Muscle layer of duodenum (tissue), 2 donors: Measurements from ENCODE around the gene WDSUB1.

Experiments used
- H3K27ac ChIP-seq: one replicate; pipeline ENCODE4 v1.7.0; 2013; ENCODE audit warnings: mild to moderate bottlenecking, low read length
- H3K27me3 ChIP-seq: one replicate; pipeline ENCODE4 v1.7.0; 2013; ENCODE audit warnings: low read depth, mild to moderate bottlenecking, control low read depth, low read length
- H3K36me3 ChIP-seq, 2 donors: one replicate each; pipeline ENCODE4 v1.7.0; 2013; ENCODE audit warnings: low read length in 2 of 2, control low read depth in 1 of 2, mild to moderate bottlenecking in 1 of 2; ENCODE audit not compliant: insufficient read depth in 2 of 2, control insufficient read depth in 1 of 2
- H3K4me1 ChIP-seq, 2 donors: one replicate each; pipeline ENCODE4 v1.7.0; 2013; ENCODE audit warnings: low read length in 2 of 2, mild to moderate bottlenecking in 2 of 2, control low read depth in 1 of 2, moderate library complexity in 1 of 2; ENCODE audit not compliant: insufficient read depth in 2 of 2, control insufficient read depth in 1 of 2
- H3K4me3 ChIP-seq, 2 donors: one replicate each; pipeline ENCODE4 v1.7.0; 2013; ENCODE audit warnings: low read length in 2 of 2, low read depth in 1 of 2, mild to moderate bottlenecking in 1 of 2
- H3K9me3 ChIP-seq, 2 donors: one replicate each; pipeline ENCODE4 v1.7.0; 2013; ENCODE audit warnings: low read length in 2 of 2, control low read depth in 1 of 2, mild to moderate bottlenecking in 1 of 2; ENCODE audit not compliant: control insufficient read depth in 1 of 2
- donor health status: healthy.

WDSUB1 gene

DNA sequence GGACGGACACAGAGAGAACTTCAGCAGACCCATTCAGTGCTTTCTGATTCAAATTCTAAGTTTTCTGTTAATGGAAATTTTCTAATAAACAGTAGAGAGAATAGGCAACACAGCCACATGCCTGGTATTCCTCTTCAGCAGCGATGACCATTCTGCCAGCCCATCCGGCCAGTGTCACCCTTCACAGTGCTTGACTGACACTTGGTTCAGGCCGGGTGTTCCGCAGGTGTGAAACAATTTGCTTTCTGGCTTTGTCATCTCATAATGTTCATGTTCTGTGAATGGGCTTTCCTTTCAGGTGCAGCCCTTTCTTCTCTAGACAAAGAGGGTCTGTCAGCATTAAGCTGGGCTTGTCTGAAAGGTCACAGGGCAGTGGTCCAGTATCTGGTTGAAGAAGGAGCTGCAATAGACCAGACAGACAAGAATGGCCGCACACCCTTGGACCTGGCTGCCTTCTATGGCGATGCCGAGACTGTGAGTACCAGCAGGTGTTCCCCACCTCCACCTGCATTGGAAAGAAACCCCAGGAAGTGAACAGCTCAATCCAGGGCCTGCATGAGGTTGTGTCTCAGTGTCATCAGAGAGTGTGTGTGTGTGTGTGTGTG lies 67.0 kb downstream of the WDSUB1 start:
- Histone ChIP-seq H3K36me3 (peaks cover 36 to 47% of the 10 kb centered on the region in 2 donors), H3K4me3 (no peak overlapping the region), H3K9me3 (no peaks in the 10 kb centered on the region), H3K4me1 (no peaks in the 10 kb centered on the region), H3K27me3 (no peaks in the 10 kb centered on the region), H3K27ac (no peak overlapping the region)

DNA sequence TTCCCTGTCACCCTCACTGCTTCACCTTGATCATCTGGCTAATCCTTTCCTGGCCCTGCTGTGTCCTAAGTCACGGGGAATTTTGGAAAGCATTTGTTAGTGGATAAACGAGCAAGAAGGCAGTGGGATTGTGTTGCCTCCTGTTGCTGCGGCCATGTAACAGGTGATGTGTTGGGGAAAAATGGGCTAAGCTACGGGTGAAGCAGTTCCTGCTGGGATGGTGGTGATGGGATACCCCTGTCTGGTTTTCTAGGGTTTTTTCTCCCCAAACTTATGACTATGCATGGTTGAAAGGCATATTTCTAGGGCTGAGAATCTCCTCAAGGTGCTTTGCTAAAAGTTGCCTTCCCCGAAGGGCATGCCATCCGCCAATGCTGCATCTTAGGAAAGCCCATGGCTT lies 68.1 kb downstream of the WDSUB1 start:
- no peaks in the 10 kb centered on the region for H3K27me3 ChIP-seq
- H3K4me3 ChIP-seq = no peak overlapping the region
- H3K9me3 ChIP-seq = no peaks in the 10 kb centered on the region
- H3K27ac ChIP-seq = no peak overlapping the region
- no peaks in the 10 kb centered on the region for H3K4me1 ChIP-seq
- H3K36me3 ChIP-seq = peaks cover 32 to 38% of the 10 kb centered on the region in 2 donors

DNA sequence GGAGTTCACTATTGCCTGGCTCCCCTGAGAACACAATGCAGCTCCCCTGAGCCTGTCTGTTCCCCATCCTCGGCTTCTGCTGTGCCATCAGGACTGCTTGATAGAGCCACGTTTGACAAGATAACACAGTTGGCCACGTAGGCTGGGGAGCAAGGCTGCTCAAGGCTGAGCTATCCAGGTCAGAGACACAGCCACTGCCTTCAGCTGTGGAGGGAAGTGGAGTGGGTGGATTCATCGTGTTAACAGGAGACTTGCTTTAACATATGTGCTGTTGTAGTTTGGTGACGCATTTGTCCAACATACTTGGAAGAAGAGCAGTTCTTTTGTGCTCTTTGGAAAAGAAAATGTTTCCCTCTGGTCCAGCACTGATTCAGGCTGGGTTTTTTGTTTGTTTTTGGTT lies 68.8 kb downstream of the WDSUB1 start:
- Histone ChIP-seq H3K4me1 (no peaks in the 10 kb centered on the region), H3K36me3 (peaks cover 34 to 38% of the 10 kb centered on the region in 2 donors), H3K9me3 (no peaks in the 10 kb centered on the region), H3K27me3 (no peaks in the 10 kb centered on the region), H3K4me3 (no peak overlapping the region), H3K27ac (no peak overlapping the region)

DNA sequence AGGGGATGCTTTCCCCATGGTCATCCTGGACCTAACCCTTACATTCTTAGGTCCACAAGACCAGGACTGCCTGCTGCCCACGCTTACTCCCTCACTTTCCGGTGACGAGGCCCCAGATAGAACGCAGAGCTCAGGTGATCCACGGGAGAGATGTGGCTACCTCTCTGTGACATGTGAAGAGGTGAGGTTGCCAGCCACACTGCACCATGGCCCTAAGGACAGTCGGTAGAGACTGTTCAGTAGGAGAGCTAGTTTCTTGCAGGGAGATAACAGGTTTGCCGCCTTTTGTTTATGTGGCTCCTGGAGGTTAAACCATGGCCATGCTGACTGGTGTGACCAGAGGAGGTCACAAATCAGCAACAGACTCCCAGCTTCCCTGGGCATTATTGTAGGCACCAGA lies 71.4 kb downstream of the WDSUB1 start:
- Histone ChIP-seq H3K4me1 (peaks cover 0 to 8% of the 10 kb centered on the region in 2 donors), H3K36me3 (peaks cover 31 to 38% of the 10 kb centered on the region in 2 donors), H3K4me3 (no peak overlapping the region), H3K27me3 (no peaks in the 10 kb centered on the region), H3K9me3 (no peaks in the 10 kb centered on the region), H3K27ac (no peak overlapping the region)

DNA sequence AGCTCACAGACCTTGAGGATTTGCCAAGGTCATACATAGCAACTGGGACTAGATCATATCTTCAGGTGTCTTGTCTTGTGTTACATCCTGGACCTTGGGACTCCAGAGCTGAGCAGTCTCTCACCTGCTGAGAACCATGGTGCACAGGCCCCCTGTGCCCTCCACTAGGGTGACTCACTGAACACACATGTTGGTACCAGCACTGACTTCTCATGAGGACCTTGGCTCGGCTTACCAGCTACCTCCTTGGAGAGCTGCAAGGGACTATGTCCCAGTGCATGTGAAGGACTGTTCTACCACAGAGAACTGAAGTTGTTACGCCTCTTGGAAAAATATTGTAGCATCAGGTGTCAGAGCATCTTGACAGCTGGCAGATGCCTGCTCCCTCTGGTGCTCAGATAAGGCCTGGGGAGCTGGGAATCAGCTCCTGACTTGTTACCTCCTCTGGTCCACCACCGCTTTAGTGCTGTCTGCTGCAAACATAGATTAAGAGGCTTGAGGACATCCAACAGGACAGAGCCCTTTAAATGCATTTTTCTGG lies 72.1 kb downstream of the WDSUB1 start:
- Histone ChIP-seq H3K4me3 (no peak overlapping the region), H3K27me3 (no peaks in the 10 kb centered on the region), H3K36me3 (peaks cover 25 to 31% of the 10 kb centered on the region in 2 donors), H3K4me1 (peaks cover 0 to 8% of the 10 kb centered on the region in 2 donors), H3K27ac (no peak overlapping the region), H3K9me3 (no peaks in the 10 kb centered on the region)

DNA sequence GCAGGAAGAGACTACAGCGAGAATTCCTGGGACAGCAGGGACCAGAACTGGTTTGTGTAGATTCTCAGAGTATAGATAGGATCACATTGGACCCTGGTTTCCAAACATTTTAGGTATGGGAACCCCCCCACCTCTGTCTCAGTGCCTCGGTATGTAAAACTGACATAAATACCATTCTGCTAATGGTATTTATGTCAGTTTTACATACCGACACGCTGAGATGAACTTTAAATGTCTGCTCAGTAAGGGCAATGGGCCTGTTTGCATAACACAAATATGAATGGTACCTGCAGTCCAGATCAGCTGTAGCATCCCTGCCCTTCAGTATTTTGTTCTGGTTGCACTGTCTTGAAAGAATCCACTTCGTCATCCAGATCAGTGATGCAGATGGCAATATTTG lies 73.2 kb downstream of the WDSUB1 start:
- no peak overlapping the region for H3K27ac ChIP-seq
- H3K27me3 ChIP-seq = no peaks in the 10 kb centered on the region
- peaks cover 0 to 14% of the 10 kb centered on the region in 2 donors for H3K4me1 ChIP-seq
- H3K4me3 ChIP-seq = no peak overlapping the region
- peaks cover 14 to 23% of the 10 kb centered on the region in 2 donors for H3K36me3 ChIP-seq
- H3K9me3 ChIP-seq = no peaks in the 10 kb centered on the region

DNA sequence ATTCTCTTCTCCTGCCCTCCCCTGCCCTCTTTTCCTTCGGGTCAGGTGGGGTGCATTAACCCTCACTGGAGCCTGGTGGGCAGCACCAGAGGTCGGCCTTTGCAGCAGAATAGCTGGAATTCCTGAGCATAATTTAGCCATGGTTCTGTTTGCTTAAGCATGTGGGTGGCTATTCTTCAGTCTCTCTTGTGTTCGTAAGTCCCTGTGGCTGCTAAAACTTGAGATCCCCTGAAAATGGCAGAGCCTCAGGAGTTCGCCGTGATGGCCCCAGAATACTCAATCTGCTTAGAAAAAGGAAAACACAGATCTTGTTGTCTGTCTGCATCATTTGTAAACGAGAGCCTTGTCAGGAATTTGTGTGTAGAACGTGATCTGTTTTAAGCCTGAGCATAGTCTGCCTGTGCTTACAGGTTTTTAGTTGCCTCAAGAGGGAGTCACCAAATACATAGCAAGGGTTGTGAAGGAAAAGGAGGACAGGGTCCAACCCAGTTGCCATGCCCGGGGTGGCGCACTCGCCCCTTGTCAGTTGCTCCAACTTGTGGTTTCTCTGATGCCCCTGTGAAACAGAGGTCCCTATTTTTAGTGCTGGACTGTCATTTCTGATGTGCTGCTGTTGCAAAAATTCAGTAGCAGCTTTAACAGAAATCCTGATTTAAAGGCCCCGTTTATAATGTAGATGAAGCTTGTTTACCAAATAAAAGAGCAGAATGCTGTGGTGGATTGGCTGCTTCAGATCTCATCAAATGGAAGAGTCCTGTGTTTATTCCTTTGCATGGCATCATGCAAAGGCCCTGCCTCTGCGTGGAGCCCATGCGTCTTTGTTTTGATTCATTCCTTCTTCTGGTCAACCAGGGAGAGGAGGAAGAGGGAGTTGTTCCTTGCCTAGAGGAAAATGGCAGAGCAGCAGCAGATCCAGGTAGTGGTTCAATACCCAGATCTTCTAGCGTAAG lies 74.8 kb downstream of the WDSUB1 start:
- H3K36me3 ChIP-seq = peaks cover 3 to 12% of the 10 kb centered on the region in 2 donors
- no peak overlapping the region for H3K27ac ChIP-seq
- no peak overlapping the region for H3K4me3 ChIP-seq
- no peaks in the 10 kb centered on the region for H3K9me3 ChIP-seq
- H3K27me3 ChIP-seq = no peaks in the 10 kb centered on the region
- peaks cover 0 to 14% of the 10 kb centered on the region in 2 donors for H3K4me1 ChIP-seq

DNA sequence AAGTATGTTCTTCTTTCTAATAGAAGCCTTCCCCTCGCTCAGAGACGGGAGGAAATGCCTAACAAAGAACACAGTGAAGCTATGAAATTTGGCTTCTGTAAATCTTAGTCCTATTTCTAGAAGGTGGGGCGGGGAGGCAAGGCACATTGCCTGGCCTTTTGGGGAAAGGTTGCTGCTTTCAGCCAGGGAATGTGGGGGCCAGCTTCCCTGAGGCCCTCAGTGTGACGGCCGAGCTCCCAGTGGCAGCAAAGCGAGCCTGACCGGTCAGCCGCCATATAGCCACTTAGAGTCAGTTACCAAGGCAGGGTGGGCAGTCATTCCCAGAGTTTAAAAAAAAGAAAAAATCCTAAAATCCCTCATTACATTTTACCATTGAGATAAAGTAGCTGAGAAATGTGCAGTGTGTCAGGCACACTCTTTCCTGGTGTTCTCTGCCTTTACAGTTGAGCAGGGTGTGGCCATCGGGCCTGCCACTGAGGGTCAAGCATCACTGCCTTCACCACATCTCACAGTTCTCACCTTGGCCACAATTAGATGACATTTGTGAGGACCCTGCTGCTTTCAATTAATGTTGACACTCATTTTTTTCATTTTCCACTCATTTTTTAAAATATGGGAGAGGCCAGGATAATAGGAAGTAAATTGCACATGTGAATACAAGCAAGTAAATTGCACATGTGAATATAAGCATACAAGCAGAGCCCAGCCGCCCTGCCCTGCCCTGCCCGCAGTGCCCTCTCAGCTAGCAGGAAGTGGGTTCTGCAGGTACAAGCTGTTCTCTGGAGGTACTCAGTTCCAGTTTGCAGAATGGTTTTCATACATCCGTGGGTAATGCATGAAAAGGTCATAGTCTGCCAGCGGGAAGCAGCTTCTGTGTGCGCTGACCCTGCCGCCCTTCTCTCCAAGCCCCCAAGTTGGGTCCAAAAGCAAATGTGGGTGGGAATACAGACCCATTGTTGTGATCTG lies 76.9 kb downstream of the WDSUB1 start:
- no peaks in the 10 kb centered on the region for H3K9me3 ChIP-seq
- no peaks in the 10 kb centered on the region for H3K27me3 ChIP-seq
- H3K4me3 ChIP-seq = no peak overlapping the region
- H3K4me1 ChIP-seq = peaks cover 0 to 14% of the 10 kb centered on the region in 2 donors
- H3K36me3 ChIP-seq = peaks cover 0 to 13% of the 10 kb centered on the region in 2 donors
- no peak overlapping the region for H3K27ac ChIP-seq

DNA sequence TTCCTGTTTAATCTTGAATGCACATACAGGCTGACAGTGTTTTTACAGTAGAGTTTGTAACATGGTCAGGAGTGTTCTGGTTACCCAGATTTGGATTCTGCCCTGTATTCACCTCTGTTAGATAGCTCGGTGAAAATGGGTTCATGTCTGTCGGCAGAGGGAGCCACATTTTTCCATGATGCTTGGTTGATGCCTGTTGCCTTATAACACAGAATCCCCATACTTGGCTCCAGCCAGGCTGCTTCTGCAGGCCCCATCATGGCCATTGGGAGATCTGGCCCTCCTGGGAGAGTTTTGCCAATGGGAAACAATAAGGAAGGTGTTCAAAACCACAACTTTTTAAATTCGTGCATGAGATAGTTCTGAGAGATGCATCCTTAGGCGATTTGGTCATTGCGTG lies 78.1 kb downstream of the WDSUB1 start:
- H3K27me3 ChIP-seq = no peaks in the 10 kb centered on the region
- H3K4me3 ChIP-seq = no peak overlapping the region
- no peak overlapping the region for H3K27ac ChIP-seq
- peaks cover 0 to 14% of the 10 kb centered on the region in 2 donors for H3K4me1 ChIP-seq
- H3K36me3 ChIP-seq = peaks cover 0 to 13% of the 10 kb centered on the region in 2 donors
- no peaks in the 10 kb centered on the region for H3K9me3 ChIP-seq

DNA sequence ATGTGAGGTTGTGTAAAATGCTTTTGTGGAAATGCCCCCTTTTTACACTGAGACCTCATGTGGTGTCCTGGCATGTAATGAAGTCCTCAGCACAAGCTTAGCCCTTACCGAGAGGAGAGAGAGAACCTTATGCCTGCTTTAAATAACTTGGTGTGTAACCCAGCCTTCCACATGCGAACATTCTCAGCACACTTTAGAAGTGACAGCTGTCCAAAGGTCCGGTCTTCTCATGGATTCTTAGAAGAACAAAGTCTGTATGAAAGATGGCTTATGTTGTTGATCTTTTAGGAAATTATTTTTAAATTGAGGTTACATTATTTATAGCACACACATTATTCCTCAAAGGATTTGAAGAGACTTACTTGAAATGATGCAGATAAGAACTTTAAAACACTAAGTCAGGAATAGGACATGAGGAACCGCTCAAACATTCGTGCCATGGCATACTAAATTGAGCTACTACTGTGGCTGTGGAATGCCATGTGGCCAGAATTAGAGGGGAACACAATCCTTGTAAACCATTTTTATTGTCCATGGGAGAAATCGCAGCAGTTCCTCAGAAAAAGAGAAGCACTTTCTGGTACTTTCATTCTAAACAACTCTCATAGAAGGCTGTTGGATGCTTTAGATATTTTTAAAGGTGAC lies 79.6 kb downstream of the WDSUB1 start:
- Histone ChIP-seq H3K4me1 (peaks cover 2 to 14% of the 10 kb centered on the region in 2 donors), H3K27ac (no peak overlapping the region), H3K4me3 (no peak overlapping the region), H3K27me3 (no peaks in the 10 kb centered on the region), H3K36me3 (peaks cover 0 to 10% of the 10 kb centered on the region in 2 donors), H3K9me3 (no peaks in the 10 kb centered on the region)
